Mesothelial cell of epicardium (in vitro differentiated cells): ENCODE measurements around the gene CEP63. TPM values are rescaled to one million over a fixed set of nuclear protein-coding genes. Genes with fewer than 3 reads are reported as not detected.

Source experiments
- DNase-seq, 2 experiments: peaks; one replicate each; pipeline ENCODE4 v3.0.0; 2021; ENCODE audit warnings: low spot score in 2 of 2; ENCODE audit not compliant: unreplicated experiment in 2 of 2
- H3K27ac Mint-ChIP-seq: 2 replicates; pipeline ENCODE4 v1.8.0; 2021; ENCODE audit warnings: mixed read lengths
- H3K27me3 Mint-ChIP-seq: 2 replicates; pipeline ENCODE4 v1.8.0; 2021; ENCODE audit warnings: low read depth, mixed read lengths
- H3K36me3 Mint-ChIP-seq: 2 replicates; pipeline ENCODE4 v1.8.0; 2021; ENCODE audit warnings: mixed read lengths
- H3K4me1 Mint-ChIP-seq: 2 replicates; pipeline ENCODE4 v1.8.0; 2021; ENCODE audit warnings: mixed read lengths
- H3K4me3 Mint-ChIP-seq: 2 replicates; pipeline ENCODE4 v1.8.0; 2021; ENCODE audit warnings: mild to moderate bottlenecking, moderate library complexity, mixed read lengths
- H3K9me3 Mint-ChIP-seq: 2 replicates; pipeline ENCODE4 v1.8.0; 2021; ENCODE audit warnings: mixed read lengths
- CTCF ChIP-seq: fragments of 200-600 bp; sonication (generic); IDR thresholded peaks from one replicate; pipeline ENCODE4 v1.5.0; 2021; ENCODE audit warnings: antibody characterized with exemption; ENCODE audit not compliant: unreplicated experiment
- total RNA-seq: library from RNA; stranded (reverse); gene quantifications from 3 replicates; pipeline ENCODE4 v1.2.1, GENCODE V29; 2021

CEP63 gene
- total RNA-seq, result 20.8 to 23.5 TPM (median 22.5 TPM) in 3 replicates

- H3K4me1 Mint-ChIP-seq, result peaks cover 31% of the 10 kb centered on the region
- TF ChIP-seq CTCF, result no peak
- peak within 1 kb of the TSS; percentile 86 for H3K4me3 Mint-ChIP-seq
- peaks cover 3% of the 10 kb centered on the region for H3K9me3 Mint-ChIP-seq
- peaks cover 8% of the 10 kb centered on the region for H3K36me3 Mint-ChIP-seq
- DNase-seq, result peak; percentile 84 to 91
- H3K27ac Mint-ChIP-seq, result peak within 1 kb of the TSS; percentile 93
- no peaks in the 10 kb centered on the region for H3K27me3 Mint-ChIP-seq
Measured at GRCh38 chr3:134485718-134486576, at the start of gene CEP63, which contains the start of gene ANAPC13. Gene CEP63 (plus strand): TSS chr3:134486057. CDS start chr3:134495321, 9,264 bp downstream. Gene ANAPC13 (minus strand): TSS chr3:134485985. CDS start chr3:134482904, 3,081 bp downstream.

- Mint-ChIP-seq H3K4me1 (peaks cover 10% of the 10 kb centered on the region), H3K36me3 (no peaks in the 10 kb centered on the region), H3K27ac (peak overlapping the region; percentile 22), H3K4me3 (no peak overlapping the region), H3K27me3 (peaks cover 2% of the 10 kb centered on the region), H3K9me3 (no peaks in the 10 kb centered on the region)
- TF ChIP-seq CTCF, result no peak
- no peak for DNase-seq
Measured at GRCh38 chr3:134437211-134437752, 48.6 kb upstream of the CEP63 start.

GRCh38 chr3:134441321-134441720 lies 44.5 kb upstream of the CEP63 start:
- H3K9me3 Mint-ChIP-seq, result peaks cover 15% of the 10 kb centered on the region
- peak in 1 of 2 experiments; percentile 6 for DNase-seq

GRCh38 chr3:134441821-134442220 lies 44.0 kb upstream of the CEP63 start:
- peaks cover 4% of the 10 kb centered on the region for H3K36me3 Mint-ChIP-seq
- H3K27me3 Mint-ChIP-seq, result no peaks in the 10 kb centered on the region
- H3K4me3 Mint-ChIP-seq, result no peak overlapping the region
- peaks cover 15% of the 10 kb centered on the region for H3K9me3 Mint-ChIP-seq
- peaks cover 14% of the 10 kb centered on the region for H3K4me1 Mint-ChIP-seq
- no peak for TF ChIP-seq CTCF
- no peak overlapping the region for H3K27ac Mint-ChIP-seq
- no peak for DNase-seq

More at GRCh38 chr3:134441321-134441720, 44.5 kb upstream of the CEP63 start:
- Mint-ChIP-seq H3K27me3 (no peaks in the 10 kb centered on the region), H3K36me3 (peaks cover 4% of the 10 kb centered on the region), H3K4me1 (peaks cover 11% of the 10 kb centered on the region), H3K27ac (no peak overlapping the region), H3K4me3 (no peak overlapping the region)
- TF ChIP-seq CTCF, result no peak

GRCh38 chr3:134445095-134445494 lies 40.8 kb upstream of the CEP63 start:
- Mint-ChIP-seq H3K9me3 (peaks cover 15% of the 10 kb centered on the region), H3K4me3 (no peak overlapping the region), H3K27ac (no peak overlapping the region), H3K27me3 (no peaks in the 10 kb centered on the region), H3K36me3 (peaks cover 4% of the 10 kb centered on the region), H3K4me1 (peaks cover 28% of the 10 kb centered on the region)
- DNase-seq, result no peak
- TF ChIP-seq CTCF, result no peak
